HG03457 (cell line): ENCODE results near the gene CYB561.

Experiments used
- ATAC-seq: cut with Tn5 transposase; IDR thresholded peaks from one replicate; pipeline ENCODE4 v1.9.1; 2021; ENCODE audit warnings: moderate number of reproducible peaks; ENCODE audit not compliant: unreplicated experiment

The CYB561 gene

DNA sequence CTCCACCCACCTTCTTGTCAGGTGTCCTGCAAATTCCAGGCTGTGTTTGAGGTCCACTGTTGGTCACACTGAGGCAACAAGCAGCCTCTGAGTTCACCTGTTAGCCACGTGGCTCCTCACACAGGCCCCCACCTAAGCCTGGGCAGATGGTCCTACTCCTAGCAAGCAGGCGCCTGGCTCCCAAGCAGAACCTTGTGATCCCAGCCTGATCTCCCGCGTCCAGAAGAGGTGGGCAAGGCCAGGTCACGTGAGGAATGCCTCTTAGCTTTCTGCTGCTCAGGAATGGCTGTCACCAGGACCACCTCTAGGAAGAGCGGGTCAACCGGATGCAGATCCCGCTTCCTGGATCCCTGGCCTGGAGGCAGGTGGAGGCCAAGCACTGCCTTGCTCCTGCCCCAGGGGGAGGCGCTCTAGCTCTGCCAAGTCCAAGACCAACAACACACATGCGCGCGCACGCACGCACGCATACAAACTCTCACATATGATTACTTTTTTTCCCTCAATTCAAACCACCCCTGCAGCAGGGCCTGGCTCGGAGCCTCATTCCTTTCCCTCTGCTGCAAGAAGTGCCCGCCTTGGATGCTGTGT is 9.5 kb downstream of the CYB561 start:
- ATAC-seq: no peak

DNA sequence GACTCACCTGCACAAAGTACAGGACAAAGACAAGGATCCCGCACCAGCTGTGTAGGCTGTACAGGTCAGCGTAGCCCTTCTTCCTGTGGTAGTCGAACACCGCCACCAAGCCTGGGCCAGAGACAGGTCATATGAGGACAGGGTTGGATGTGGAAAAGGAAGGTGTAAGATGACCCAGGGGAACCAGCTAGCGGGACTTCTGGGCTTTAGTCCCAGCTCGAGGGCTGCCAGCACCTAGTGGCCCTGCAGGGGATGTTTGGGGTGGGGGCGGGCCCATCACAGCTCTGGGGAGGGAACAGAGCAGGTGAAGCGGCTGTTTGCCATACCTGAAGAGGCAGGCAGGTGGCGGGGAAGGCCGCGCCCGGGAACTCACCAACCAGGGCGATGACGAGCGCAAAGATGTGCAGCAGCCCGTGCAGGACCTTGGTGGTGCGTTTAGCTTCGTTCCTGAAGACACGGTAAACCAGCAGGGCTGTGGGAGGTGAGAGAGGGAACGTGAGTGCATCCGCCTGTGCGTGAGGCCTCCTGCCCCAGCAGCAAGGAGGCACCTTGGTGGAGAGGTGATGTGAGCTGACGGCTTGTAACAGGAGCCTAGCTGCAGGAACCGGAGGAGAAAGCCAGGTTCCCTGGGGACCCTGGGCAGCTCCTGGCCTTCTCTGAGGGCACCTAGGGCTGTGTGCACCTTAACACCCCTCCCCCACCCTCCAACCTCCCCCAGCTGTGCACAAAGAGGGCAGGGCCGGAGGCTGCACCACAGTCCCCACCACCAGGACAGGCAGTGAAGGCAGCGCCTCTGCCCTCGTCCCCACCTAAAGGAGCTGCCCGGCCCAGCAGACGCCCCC is 10.2 kb downstream of the CYB561 start:
- ATAC-seq: no peak

DNA sequence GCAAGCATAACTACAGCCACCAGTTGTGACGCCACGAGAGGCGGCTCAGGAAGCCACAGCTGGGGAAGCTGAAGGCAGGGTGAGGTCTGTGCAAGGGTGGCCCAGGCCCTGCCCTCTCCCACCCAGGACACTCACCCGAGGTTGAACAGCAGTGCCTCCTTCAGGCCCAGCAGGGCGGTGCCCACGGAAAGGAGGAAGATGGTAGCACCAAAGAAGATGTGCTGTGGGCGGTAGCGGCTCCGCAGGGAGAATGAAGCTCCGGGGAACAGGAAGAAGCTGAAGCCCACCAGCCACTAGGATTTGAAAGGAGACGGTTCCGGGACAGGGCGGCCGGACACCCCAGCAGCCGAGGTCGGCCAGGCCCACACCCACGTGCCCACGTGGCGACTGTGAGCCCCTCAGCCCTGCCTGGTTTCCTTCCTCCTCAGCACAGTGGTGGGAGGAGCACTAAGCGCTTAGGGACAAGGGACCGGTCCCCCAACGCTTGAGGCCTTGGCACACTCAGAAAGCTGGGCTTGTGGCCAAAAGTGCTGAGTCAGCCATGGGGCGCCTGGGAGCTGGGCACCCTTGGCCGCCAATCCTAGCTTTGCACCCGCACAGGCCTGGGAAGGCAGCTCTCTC is 11.0 kb downstream of the CYB561 start:
- ATAC-seq: no peak

DNA sequence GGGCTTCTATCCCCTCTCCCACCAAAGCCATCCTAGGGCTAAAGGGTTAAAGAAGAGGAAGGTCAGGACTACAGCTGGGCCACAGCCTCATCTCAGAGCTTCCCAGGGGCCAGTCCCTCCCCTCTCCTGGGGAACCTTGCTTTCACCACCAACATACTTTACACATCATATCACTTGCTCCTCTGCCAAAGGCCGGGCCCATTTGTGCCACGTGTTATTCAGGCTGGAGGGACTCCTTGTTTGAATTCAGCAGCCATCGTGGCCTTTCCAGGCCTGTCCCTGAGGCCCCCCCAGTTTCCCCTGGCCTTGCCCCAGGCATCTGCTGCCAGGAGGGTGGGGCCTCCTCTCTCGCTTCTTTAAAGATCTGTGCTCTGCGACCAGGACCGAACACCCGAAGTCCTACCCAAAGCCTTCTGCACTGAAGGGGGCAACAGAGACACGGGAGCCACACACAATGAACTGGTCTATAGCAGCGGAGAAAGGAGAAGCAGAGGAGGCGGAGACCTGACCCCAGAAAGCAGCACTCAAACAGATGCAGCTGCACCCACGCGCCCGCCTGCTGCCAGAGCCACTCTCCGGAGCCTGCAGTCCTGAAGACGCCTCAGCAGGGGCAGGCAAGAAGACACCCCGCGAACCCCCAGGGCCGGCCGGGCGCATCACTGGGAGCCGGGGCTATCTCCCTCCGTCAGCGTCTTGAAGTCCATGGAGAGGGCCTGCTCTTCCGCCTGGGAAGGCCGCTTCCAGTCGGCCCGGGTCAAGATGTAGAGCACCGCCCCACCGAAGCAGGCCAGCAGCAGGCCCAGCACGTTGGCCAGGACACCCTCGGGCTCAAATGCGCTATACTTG is 12.1 kb downstream of the CYB561 start:
- ATAC-seq: no peak

DNA sequence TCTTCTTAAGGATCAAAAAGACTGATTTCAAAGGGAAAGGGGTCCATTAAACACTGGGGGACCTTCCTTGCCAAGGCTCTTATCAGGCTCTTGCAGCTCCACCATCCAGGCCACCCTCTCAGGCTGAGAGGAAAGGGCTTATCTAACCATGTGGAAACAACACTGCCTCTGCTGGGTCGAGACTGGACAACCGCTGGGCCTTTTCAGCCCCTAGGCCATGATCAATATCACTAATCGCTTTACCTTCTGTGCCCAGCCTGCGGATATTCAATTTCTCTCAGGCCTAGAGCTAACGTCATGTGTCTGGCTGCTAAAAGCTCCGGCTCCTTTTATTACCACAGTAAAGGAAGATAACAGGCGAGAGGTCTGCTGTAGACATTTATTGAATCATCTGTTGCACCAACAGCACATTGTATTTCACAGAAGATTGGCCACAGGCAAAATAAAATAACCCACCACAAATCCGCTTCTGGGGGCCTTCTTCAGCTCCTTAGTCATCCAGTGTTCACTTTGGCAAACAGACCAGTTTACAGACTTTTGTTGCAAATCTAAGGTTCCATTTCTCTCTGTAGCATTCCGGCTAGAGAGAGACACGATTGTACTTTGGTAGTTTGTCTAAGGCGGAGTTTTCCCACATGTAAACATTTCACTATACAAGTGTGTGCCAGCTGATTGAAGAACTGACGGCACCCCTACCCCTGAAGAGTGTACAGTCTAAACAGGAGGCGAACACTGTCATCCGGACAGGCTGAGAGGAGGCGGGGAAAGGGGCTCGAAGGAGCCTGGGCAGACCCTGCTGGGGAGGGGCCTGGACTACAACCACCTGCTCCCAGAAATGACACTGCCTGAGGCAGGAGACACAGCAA is 13.9 kb downstream of the CYB561 start:
- ATAC-seq: no peak

DNA sequence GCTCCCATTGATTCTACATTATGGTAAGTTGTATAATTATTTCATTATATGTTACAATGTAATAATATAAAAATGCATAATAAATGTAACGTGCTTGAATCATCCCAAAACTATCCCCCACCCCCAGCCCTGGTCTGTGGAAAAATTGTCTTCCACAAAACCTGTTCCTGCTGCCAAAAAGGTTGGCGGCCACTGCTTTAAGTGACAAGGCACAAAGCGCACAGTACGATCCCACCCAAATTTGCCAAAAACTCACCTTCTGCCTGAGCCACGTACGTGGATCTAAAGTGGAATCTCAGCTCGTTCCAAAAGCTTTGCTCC is 14.5 kb downstream of the CYB561 start:
- ATAC-seq: no peak

DNA sequence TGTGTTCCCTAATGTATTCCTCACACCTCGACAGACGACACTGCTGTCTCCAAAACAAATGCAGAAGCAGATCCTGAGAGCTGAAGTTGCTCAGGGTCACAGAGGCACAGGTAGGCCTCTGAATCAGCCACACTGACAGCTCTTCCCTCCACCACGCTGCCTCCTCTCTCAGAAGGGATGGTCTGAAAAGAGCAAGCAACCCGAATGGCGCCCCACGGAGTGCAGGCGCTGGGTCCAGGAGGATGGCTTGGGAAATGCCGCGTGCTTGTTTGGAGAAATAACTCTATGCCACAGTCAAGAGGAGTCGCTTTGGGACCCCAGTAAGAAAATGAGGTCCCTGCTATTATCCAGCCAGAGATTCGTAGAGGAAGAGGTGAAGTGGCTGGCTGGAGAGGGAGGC is 15.9 kb downstream of the CYB561 start:
- ATAC-seq: no peak

DNA sequence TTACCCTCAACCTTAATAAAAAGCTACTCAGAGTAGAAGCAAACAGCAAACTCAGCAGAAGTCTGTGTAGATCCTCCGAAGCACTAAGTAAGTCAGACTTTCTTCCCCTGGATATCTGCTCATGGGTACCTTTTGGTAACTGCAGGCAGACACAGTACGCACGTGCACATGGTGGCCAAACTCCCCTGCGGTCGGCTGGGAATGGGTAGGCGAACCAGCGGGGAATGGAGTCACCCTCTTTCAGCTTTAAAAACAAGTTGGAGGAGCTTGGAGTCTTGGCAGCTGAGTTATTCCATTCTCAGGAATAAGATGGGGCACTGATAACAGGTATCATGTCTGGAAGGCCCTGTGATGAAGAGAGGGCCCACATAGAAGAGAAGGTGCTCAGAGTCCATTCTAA is 16.3 kb downstream of the CYB561 start:
- no peak for ATAC-seq

DNA sequence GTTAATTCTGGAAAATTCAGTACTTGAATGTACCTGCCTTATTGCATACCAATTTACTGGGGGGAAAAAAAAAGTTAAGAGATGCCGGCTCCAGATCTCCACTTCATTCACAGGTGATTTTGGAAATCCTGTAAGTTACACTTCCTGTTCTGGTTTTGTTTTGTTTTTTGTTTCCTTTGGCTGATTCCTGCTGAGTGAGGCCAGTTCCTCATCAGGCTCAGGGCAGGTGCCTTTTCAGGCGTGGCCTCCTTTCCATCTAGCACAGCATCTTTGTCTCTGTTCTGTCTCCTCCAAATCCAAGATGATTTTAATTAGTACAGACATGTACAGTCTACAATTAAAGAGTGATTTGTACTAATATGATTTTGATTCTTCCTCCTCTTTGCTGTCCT is 19.2 kb downstream of the CYB561 start:
- no peak for ATAC-seq

DNA sequence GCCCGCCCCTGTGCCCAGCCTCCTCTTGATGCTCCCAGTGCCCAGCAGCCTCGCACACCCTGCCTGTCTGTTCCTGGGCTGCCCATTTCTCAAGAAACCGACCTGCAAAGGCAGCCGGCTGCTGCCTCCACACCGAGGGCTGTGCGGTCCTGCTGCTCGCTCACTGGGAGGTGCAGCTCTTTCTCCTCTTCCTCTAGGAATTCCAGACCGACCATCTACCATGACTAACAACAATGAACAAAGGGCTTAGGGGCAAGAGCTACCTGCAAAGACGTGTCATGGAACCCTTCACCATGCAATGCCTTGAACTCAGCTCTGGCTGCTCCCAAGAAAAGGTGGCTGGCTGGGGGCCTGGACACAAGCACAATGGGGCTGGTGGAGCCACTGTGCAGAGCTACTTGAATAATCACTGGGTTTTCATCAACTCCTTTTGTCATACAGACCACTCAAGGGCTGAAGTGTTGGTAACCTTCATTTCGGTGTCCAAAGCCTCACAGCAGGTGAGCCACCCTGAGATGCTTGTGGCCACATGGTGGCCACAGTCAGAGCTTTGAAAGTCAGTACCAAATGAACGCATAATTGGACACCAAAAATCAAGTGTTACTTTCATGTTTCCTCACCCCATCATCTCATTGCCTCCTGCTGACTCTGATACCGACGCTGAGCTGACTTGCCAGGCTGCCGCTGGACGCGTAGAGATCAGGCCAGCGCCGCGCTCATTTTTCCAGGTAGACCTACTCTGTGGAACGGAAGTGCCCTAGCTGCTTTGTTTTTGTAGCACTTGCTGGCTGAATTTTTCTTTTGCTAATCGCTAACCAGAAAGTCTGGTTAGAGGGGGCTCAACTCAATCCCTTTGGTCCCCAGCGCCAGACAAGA is 19.8 kb downstream of the CYB561 start:
- ATAC-seq: no peak

DNA sequence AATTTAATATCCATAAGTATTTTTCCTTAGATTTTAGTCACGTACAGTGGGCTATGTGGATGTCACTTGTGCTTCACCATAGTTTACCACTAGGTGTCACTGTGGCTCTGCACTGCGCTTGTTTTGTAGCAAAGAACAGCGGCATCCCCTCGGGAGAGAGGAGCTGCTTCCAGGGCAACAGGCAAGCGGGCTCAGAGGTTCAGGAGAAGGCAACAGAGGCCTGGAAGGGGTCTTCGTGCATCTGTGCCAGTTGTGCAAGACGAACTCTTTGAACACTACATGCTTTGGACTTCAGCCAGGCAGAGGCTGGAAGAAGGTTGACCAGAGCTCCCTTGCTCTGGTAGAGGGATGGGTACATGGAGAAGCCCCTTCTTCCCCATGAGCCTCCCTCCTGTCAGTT is 20.6 kb downstream of the CYB561 start:
- ATAC-seq: no peak

DNA sequence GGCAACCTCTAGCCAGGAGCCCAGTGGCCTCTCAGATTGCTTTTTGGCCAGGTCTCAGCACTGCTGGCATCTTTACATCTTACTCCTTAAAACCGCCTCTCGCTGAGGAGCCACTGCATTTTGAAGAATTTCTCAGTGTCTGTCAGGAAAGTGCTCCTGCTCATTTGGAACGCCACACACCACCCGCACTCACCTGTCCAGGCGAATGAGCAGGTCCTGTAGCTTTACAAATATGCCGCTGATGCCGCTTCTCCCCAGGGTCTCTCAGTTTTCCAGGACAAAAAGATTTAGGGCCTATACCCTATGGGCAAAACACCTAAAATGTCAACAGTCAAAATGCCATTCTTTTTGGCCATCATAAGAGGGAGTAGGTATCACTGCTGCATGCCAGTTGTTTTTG is 22.1 kb downstream of the CYB561 start:
- no peak for ATAC-seq

DNA sequence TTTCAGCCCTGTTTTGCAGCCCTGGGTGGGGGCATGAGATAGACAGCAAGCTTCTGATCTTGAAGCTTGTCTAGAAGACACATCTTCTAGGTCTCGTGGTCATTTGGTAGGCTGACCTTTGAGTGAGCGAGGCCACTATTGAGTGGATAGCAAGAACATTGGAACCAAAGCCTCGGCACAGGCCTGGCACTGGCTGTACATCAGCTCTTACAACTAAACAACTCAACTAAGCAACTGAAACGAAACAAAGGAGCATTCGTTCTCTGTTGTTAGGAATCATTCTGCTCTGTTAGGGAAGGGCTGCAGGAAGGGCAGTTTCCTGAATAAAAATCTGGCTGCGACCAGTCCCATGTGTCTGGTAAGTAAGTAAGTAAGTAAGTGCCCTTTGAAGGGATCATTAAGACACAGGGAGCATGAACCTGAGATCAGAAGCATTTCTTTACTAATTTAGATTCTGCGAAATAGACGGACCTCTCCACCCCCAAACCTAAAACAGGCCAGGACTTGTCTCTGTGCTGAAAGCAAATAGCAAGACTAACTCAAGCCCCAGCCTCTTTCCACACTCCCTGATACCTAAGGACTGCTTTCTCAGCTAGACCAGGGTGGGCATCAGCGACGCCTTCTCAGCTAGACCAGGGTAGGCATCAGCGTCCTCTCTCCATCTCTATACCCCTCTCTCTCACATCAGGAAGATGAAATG is 22.7 kb downstream of the CYB561 start:
- ATAC-seq: no peak

DNA sequence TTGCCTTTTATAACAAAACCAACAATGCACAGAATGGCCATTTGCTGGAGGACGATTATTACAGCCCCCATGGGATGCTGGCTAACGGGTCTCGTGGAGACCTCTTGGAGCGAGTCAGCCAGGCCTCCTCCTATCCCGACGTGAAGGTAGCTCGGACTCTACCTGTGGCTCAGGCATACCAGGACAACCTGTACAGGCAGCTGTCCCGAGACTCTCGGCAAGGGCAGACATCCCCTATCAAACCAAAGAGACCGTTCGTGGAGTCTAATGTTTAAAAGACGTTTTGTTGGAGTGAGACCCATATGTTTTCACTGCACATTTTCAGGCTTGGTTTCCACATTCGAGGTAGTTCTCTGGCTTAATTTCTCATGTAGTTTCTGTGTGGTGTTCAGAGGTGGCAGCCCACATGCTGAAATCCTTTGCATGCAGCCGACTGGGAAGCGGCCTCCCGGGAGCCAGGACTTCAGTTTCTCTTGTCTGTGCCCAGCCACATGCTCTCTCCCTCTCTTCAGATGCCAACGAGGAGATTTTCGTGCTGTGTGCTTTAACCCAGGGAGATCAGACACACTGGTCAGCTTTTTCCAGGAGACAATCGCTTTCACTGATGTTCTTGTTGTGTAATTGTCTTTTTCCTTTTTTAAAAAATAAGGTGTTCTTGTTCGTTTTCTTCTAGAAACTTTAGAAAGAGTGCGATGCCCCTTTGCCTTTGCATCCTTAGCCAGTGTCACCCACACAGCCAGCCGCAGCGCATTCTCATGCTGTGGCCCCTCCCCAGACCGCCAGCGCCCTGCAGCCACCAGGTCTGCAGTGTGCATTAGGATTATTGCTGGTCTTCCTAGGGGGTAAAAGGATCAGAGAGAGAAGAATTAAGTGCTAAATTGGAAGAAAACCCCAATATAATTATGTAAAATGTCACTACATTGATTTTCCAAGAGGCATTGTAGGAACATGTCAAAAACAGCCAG is 24.1 kb downstream of the CYB561 start:
- no peak for ATAC-seq

DNA sequence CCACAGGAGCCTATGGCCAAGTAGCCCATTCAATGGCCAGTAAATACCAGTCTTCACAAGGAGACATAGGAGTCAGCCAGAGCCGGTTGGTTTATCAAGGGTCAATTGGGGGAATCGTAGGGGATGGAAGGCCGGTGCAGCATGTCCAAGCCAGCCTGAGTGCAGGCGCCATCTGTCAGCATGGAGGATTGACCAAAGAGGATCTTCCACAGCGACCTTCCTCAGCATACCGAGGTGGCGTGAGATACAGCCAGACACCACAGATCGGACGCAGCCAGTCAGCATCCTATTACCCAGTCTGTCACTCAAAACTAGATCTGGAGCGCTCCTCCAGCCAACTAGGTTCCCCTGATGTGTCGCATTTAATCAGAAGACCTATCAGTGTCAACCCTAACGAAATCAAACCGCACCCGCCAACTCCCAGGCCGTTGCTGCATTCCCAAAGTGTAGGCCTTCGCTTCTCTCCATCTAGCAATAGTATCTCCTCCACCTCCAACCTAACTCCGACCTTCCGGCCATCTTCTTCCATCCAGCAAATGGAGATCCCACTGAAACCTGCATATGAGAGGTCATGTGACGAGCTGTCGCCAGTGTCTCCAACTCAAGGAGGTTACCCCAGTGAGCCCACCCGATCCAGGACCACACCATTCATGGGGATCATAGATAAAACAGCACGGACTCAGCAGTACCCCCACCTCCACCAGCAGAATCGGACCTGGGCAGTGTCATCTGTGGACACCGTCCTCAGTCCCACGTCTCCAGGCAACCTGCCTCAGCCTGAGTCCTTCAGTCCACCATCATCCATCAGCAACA is 25.0 kb downstream of the CYB561 start:
- ATAC-seq: no peak

DNA sequence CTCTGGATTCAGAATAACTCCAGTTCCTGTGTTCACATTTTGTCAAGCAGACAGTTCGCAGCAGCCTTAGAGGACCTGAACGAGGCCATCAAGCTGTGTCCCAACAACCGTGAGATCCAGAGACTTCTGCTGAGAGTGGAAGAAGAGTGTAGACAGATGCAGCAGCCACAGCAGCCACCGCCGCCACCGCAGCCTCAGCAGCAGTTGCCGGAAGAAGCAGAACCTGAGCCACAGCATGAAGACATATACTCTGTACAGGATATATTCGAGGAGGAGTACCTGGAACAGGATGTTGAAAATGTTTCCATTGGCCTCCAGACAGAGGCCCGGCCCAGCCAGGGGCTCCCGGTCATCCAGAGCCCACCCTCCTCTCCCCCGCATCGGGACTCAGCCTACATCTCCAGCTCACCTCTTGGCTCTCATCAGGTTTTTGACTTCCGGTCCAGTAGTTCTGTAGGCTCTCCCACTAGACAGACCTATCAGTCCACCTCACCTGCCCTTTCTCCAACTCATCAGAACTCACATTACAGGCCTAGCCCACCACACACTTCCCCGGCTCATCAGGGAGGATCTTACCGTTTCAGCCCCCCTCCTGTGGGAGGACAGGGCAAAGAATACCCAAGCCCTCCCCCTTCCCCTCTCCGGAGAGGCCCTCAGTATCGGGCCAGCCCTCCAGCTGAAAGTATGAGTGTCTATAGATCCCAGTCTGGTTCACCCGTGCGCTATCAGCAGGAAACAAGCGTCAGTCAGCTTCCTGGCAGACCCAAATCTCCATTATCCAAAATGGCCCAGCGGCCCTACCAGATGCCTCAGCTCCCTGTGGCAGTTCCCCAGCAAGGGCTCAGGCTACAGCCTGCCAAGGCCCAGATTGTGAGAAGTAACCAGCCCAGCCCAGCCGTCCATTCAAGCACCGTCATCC is 25.9 kb downstream of the CYB561 start:
- no peak for ATAC-seq
